Measurements from ENCODE around the gene IRAK3.

The IRAK3 gene

DNA sequence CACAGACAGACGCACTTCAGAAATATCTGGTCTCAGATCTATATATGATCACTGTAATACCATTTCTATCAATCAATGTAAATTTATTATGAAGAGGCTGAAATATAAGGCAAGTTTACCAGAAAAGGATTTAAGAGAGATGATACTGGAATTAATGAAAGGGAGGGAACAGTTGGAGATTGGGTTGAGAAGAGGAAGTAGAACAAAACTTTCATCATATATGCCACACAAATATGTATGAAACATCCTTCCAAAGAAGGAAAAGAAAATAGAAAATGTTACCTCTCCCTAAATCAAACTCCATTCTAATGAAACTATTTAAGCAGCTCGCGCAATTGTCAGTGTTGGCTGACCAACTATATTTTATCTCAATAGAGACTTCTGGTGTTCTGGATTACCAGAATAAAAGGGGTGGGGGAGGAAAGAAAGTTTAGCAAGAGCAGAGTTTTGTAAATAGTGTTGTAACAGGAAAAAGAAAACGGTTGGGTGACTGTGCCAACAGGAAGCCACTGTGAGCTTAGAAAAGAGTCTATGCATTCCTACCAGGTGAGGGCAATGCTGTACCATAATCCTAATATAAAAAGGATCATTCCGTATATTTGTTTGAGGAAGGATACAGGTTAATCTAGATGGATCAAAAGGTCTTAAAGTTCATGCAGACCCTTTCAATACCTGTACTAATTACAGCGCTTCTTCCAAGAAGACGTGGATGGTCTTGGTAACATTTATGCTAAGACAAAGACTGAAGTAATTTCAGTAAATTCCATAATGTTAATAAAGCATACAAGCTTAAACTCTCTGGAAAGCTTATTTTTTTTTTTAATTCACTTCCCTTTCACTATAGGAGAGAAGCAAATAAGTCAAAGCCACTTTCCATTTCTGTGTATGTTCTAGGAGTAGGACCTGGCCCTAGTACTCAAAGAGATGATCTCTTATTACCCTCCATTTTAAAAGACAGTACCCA lies 43.9 kb upstream of the IRAK3 start:
- no peak overlapping the region for H3K4me3 ChIP-seq (ENCODE audit: low read length)
- TF ChIP-seq, protein P1, sequence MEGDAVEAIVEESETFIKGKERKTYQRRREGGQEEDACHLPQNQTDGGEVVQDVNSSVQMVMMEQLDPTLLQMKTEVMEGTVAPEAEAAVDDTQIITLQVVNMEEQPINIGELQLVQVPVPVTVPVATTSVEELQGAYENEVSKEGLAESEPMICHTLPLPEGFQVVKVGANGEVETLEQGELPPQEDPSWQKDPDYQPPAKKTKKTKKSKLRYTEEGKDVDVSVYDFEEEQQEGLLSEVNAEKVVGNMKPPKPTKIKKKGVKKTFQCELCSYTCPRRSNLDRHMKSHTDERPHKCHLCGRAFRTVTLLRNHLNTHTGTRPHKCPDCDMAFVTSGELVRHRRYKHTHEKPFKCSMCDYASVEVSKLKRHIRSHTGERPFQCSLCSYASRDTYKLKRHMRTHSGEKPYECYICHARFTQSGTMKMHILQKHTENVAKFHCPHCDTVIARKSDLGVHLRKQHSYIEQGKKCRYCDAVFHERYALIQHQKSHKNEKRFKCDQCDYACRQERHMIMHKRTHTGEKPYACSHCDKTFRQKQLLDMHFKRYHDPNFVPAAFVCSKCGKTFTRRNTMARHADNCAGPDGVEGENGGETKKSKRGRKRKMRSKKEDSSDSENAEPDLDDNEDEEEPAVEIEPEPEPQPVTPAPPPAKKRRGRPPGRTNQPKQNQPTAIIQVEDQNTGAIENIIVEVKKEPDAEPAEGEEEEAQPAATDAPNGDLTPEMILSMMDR (conservative IDR thresholded peaks at IDR 0.05; ENCODE audit: low read length): peak; percentile 65
- DNase-seq (ENCODE audit: low read depth): peak; percentile 77

DNA sequence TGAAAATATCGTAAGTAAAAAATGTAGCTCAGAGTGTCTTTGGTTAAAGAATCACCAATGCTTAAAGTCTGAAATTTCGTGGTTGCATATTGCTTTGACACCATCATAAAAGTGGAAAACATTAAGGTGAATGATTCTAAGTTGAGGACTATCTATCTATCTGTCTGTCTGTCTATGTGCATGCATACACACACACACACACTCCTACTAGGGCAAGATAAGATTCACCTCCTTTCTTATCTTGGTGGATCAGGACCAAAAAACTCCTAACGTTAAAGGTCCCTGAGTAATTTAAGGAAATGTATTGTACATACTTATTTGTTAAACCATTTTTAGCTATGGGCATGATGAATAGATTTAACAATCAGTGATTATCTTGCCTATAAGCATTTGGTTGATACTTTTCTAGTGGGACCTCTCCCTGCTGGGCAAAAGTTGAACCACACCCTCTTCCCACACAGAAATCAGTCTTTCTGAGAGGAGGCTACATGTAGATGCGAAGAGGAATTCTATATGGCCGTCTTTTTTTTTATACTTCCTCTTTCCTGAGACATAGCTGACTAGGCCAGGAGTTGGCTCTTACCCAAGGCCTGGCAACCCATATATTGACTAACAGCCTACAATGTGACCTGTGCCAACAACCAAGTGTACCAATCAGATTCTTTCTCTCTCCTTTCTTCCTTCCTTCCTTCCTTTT lies 39.2 kb upstream of the IRAK3 start:
- no peak for DNase-seq (ENCODE audit: low read depth)
- no peak overlapping the region for H3K4me3 ChIP-seq (ENCODE audit: low read length)
- TF ChIP-seq, protein P1 (conservative IDR thresholded peaks at IDR 0.05; ENCODE audit: low read length): peak; percentile 19; the same call in 1 of the 2 replicates

DNA sequence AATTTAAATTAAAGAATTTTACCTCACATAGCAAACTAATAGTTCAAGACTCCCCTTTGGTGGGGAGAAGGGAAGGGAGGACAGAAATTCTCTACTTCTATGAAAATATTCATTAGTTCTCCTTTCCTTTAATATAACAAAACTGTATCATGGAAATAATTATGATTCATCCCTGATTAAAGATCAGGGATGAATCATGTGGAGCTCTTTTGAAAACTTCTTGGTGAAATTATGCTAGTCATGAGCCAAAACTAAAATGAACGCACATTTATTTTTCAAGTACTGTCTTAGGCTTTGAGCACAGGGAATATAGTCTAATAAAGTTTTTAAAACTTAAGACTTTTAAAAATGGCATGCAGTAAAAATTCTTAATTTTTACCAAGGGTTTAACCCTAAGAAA lies 36.3 kb upstream of the IRAK3 start:
- TF ChIP-seq, protein P1 (conservative IDR thresholded peaks at IDR 0.05; ENCODE audit: low read length): no peak
- peak; percentile 57 for DNase-seq (ENCODE audit: low read depth)

DNA sequence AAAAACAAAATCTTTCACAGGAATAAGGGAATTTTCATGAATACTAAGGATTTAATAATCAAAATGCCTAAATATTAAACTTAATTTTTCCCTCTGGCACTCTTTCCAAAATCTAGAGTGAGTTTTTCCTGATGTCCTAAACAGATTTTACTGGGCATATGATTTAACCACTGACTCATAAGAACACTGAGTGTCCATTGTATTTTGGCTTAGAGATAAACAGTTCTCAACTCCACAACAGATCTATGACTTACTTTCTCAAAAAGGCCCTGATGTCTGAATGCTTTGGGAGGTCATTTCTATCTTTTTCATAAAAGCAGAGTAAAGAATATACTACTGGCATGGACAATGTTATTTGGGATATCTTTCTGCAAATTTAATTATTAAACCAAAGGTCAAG lies 34.2 kb upstream of the IRAK3 start:
- DNase-seq (ENCODE audit: low read depth): no peak
- TF ChIP-seq, protein P1 (conservative IDR thresholded peaks at IDR 0.05; ENCODE audit: low read length): no peak
- H3K4me3 ChIP-seq (ENCODE audit: low read length): no peak overlapping the region

More for the DNA sequence above, 36.3 kb upstream of the IRAK3 start:
- H3K4me3 ChIP-seq (ENCODE audit: low read length): no peak overlapping the region

DNA sequence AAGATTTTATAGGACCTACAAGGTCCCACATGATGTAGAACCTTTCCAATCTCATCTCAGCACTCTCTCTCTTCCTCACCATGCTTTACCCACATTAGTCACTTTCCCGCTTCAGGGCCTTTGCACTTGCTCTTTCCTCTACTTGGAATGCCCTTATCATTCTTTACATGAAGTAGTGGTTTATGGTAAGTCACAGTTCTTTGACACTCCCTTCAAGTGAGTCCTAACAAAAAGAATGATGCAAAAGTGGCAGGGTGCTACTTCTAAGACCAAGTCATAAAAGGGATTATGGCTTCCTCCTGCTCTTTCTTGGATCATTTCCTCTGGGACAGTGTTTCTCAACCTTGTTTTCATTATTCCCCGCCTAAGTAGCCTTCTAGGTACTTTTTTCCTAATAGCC lies 32.4 kb upstream of the IRAK3 start:
- no peak overlapping the region for H3K4me3 ChIP-seq (ENCODE audit: low read length)
- TF ChIP-seq, protein P1 (conservative IDR thresholded peaks at IDR 0.05; ENCODE audit: low read length): no peak
- no peak for DNase-seq (ENCODE audit: low read depth)

DNA sequence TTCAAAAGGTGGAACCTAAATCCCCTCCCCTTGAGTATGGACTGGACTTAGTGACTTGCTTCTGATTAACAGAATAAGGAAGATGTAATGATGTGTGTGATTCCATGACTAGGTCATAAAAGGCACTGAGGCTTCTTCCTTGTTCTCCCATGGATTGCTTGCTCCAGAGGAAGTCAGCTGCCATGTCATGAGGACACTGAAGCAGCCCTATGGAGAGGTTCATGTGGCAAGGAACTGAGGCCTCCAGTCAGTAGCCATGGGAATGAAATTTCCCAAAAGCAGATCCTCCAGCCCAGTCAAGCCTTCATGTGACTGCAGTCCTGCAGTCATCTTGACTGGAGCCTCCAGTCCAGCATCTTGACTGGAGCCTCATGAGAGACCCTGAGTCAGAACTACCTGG lies 29.9 kb upstream of the IRAK3 start:
- H3K4me3 ChIP-seq (ENCODE audit: low read length): no peak overlapping the region
- no peak for DNase-seq (ENCODE audit: low read depth)
- TF ChIP-seq, protein P1 (conservative IDR thresholded peaks at IDR 0.05; ENCODE audit: low read length): no peak
